Mesenchymal stem cell (in vitro differentiated cells and primary cell): ENCODE measurements around the gene PKP4.
A peak's percentile ranks its signal among the peaks of the same experiment; 100 is the strongest.

Source experiments
- DNase-seq: peaks from one replicate; pipeline ENCODE4 v3.0.0-alpha.2; 2013
- H2AFZ ChIP-seq: one replicate; pipeline ENCODE4 v1.6.1; 2013; ENCODE audit warnings: low read depth, mild to moderate bottlenecking, control low read depth, inconsistent platforms, low read length, moderate library complexity
- H2AK5ac ChIP-seq: 2 replicates; pipeline ENCODE4 v1.6.1; 2013; ENCODE audit warnings: low read length, moderate library complexity, mild to moderate bottlenecking, inconsistent platforms; ENCODE audit not compliant: severe bottlenecking
- H2BK120ac ChIP-seq: one replicate; pipeline ENCODE4 v1.6.1; 2013; ENCODE audit warnings: low read depth, mild to moderate bottlenecking, inconsistent platforms, low read length, moderate library complexity
- H2BK12ac ChIP-seq, 2 experiments: one replicate each; pipeline ENCODE4 v1.6.1; 2013; ENCODE audit warnings: inconsistent platforms in 2 of 2, low read length in 2 of 2, mild to moderate bottlenecking in 2 of 2, moderate library complexity in 2 of 2, control low read depth in 1 of 2
- H2BK15ac ChIP-seq: one replicate; pipeline ENCODE4 v1.6.1; 2013; ENCODE audit warnings: mild to moderate bottlenecking, low read depth, inconsistent platforms; ENCODE audit not compliant: poor library complexity, severe bottlenecking
- H2BK5ac ChIP-seq: 2 replicates; pipeline ENCODE4 v1.6.1; 2013; ENCODE audit warnings: low read depth, mild to moderate bottlenecking, low read length, control low read depth, inconsistent platforms; ENCODE audit not compliant: poor library complexity, severe bottlenecking
- H3K14ac ChIP-seq, 2 experiments: one replicate each; pipeline ENCODE4 v1.6.1; 2013; ENCODE audit warnings: inconsistent platforms in 2 of 2, low read length in 2 of 2, control low read depth in 1 of 2, mild to moderate bottlenecking in 1 of 2, moderate library complexity in 1 of 2
- H3K18ac ChIP-seq, 2 experiments: one replicate each; pipeline ENCODE4 v1.6.1; 2013; ENCODE audit warnings: inconsistent platforms in 2 of 2, low read length in 2 of 2, control low read depth in 1 of 2, low read depth in 1 of 2, mild to moderate bottlenecking in 1 of 2
- H3K23ac ChIP-seq, 2 experiments: one replicate each; pipeline ENCODE4 v1.6.1; 2013; ENCODE audit warnings: inconsistent platforms in 2 of 2, low read length in 2 of 2, mild to moderate bottlenecking in 2 of 2, moderate library complexity in 2 of 2, control low read depth in 1 of 2
- H3K27ac ChIP-seq: 2 replicates; pipeline ENCODE4 v1.5.1; 2013; ENCODE audit warnings: mild to moderate bottlenecking, moderate library complexity, low read length, control low read depth, inconsistent platforms; ENCODE audit not compliant: poor library complexity, severe bottlenecking
- H3K27me3 ChIP-seq, 2 experiments: 2 replicates each; pipeline versions ENCODE4 v1.6.1 to v1.7.0; 2013; ENCODE audit warnings: low read length in 2 of 2, mild to moderate bottlenecking in 2 of 2, moderate library complexity in 2 of 2, control low read depth in 1 of 2, inconsistent platforms in 1 of 2; ENCODE audit not compliant: control insufficient read depth in 1 of 2, insufficient read depth in 1 of 2
- H3K36me3 ChIP-seq, 2 experiments: 2 replicates each; pipeline versions ENCODE4 v1.6.1 to v1.7.0; 2013; ENCODE audit warnings: low read length in 2 of 2, control low read depth in 1 of 2, inconsistent platforms in 1 of 2, low read depth in 1 of 2, mild to moderate bottlenecking in 1 of 2; ENCODE audit not compliant: insufficient read depth in 2 of 2, control insufficient read depth in 1 of 2
- H3K4ac ChIP-seq, 2 experiments: one replicate each; pipeline ENCODE4 v1.6.1; 2013; ENCODE audit warnings: inconsistent platforms in 2 of 2, low read length in 2 of 2, mild to moderate bottlenecking in 2 of 2, moderate library complexity in 2 of 2, control low read depth in 1 of 2, low read depth in 1 of 2
- H3K4me1 ChIP-seq: 2 replicates; pipeline ENCODE4 v1.6.1; 2013; ENCODE audit warnings: low read depth, low read length, control low read depth; ENCODE audit not compliant: control insufficient read depth, insufficient read depth
- H3K4me2 ChIP-seq: 2 replicates; pipeline ENCODE4 v1.6.1; 2013; ENCODE audit warnings: low read length, mild to moderate bottlenecking, inconsistent platforms; ENCODE audit not compliant: poor library complexity, severe bottlenecking
- H3K4me3 ChIP-seq, 2 experiments: 2 replicates each; pipeline versions ENCODE4 v1.5.1 to v1.7.0; 2013; ENCODE audit warnings: low read length in 2 of 2, mild to moderate bottlenecking in 2 of 2, control low read depth in 1 of 2, low read depth in 1 of 2; ENCODE audit not compliant: insufficient read depth in 1 of 2
- H3K79me1 ChIP-seq: replicated peaks from 2 replicates; pipeline ENCODE4 v1.6.1; 2013; ENCODE audit warnings: mild to moderate bottlenecking, control low read depth, low read length, inconsistent platforms; ENCODE audit not compliant: poor library complexity, severe bottlenecking
- H3K9ac ChIP-seq: 2 replicates; pipeline ENCODE4 v1.7.0; 2013; ENCODE audit warnings: mild to moderate bottlenecking, low read length, moderate library complexity
- H3K9me3 ChIP-seq: 2 replicates; pipeline ENCODE4 v1.7.0; 2013; ENCODE audit warnings: mild to moderate bottlenecking, low read length; ENCODE audit not compliant: control insufficient read depth
- H4K8ac ChIP-seq: one replicate; pipeline ENCODE4 v1.6.1; 2013; ENCODE audit warnings: inconsistent platforms, mild to moderate bottlenecking, low read length, moderate library complexity
- H4K91ac ChIP-seq: one replicate; pipeline ENCODE4 v1.6.1; 2013; ENCODE audit warnings: mild to moderate bottlenecking, low read length, inconsistent platforms
- WGBS: methylation state at CpG from one replicate; pipeline ENCODE4 v1.1.7; 2013; ENCODE audit warnings: mixed read lengths; 5-methylcytosine and 5-hydroxymethylcytosine counted together

Gene PKP4

DNA sequence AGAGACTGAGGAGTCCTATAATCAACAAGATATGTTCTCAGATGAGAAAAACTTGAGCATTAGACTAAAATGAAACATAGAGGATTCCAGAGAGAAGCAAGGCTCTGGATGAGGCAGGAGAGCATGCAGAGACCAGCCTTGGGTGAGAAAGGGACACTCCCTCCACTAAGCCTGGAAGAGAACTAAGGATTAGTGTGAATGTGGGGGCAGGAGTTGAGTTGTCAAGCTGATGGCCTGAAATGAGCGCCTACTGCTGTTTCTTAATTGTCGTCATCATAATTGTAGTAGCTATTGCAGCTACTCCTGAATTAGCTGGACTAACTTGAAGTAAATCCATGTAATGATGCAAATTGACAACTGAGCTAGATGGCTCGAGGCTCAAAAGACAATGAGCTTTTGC is 114.1 kb downstream of the PKP4 start:
- no peak overlapping the region for H2AK5ac ChIP-seq
- H3K18ac ChIP-seq: no peak overlapping the region
- no peak overlapping the region for H3K14ac ChIP-seq
- H3K9me3 ChIP-seq: no peaks in the 10 kb centered on the region
- DNase-seq: no peak
- peaks cover 20% of the 10 kb centered on the region for H3K79me1 ChIP-seq
- no peak overlapping the region for H2BK120ac ChIP-seq
- no peak overlapping the region for H2AFZ ChIP-seq
- H3K4me3 ChIP-seq: no peak overlapping the region
- H2BK5ac ChIP-seq: no peak overlapping the region
- no peak overlapping the region for H4K91ac ChIP-seq
- no peaks in the 10 kb centered on the region for H3K36me3 ChIP-seq
- H2BK15ac ChIP-seq: no peak overlapping the region
- H3K4me2 ChIP-seq: no peak overlapping the region
- no peak overlapping the region for H4K8ac ChIP-seq
- H3K27me3 ChIP-seq: no peaks in the 10 kb centered on the region
- H2BK12ac ChIP-seq: no peak overlapping the region
- H3K9ac ChIP-seq: no peak overlapping the region
- H3K23ac ChIP-seq: no peak overlapping the region
- no peak overlapping the region for H3K27ac ChIP-seq
- no peaks in the 10 kb centered on the region for H3K4me1 ChIP-seq
- 100% methylated on average over 3 of the region's 3 CpGs for WGBS
- H3K4ac ChIP-seq: no peak overlapping the region

- H4K91ac ChIP-seq: no peak overlapping the region
- WGBS: 96% methylated on average over 1 of the region's 1 CpG
- no peak overlapping the region for H3K14ac ChIP-seq
- no peak overlapping the region for H3K27ac ChIP-seq
- H2BK15ac ChIP-seq: no peak overlapping the region
- no peak overlapping the region for H2BK120ac ChIP-seq
- H3K4me2 ChIP-seq: no peak overlapping the region
- H3K4me3 ChIP-seq: no peak overlapping the region
- H2AFZ ChIP-seq: no peak overlapping the region
- H3K27me3 ChIP-seq: no peaks in the 10 kb centered on the region
- no peak overlapping the region for H2BK5ac ChIP-seq
- peaks cover 0 to 4% of the 10 kb centered on the region in 2 experiments for H3K36me3 ChIP-seq
- H3K9me3 ChIP-seq: no peaks in the 10 kb centered on the region
- no peak overlapping the region for H2AK5ac ChIP-seq
- H3K23ac ChIP-seq: no peak overlapping the region
- no peak overlapping the region for H3K18ac ChIP-seq
- peaks cover 10% of the 10 kb centered on the region for H3K79me1 ChIP-seq
- H3K4me1 ChIP-seq: no peaks in the 10 kb centered on the region
- H2BK12ac ChIP-seq: no peak overlapping the region
- no peak overlapping the region for H3K4ac ChIP-seq
- no peak overlapping the region for H4K8ac ChIP-seq
- no peak overlapping the region for H3K9ac ChIP-seq
- DNase-seq: no peak
Observed at GRCh38 chr2:158573739-158574138, 117.0 kb downstream of the PKP4 start.

GRCh38 chr2:158575051-158575635 is 118.4 kb downstream of the PKP4 start:
- no peak overlapping the region for H4K91ac ChIP-seq
- H3K4me1 ChIP-seq: no peaks in the 10 kb centered on the region
- no peak overlapping the region for H3K4ac ChIP-seq
- no peaks in the 10 kb centered on the region for H3K27me3 ChIP-seq
- H3K23ac ChIP-seq: no peak overlapping the region
- no peak overlapping the region for H3K27ac ChIP-seq
- 71% methylated on average over 1 of the region's 2 CpGs for WGBS
- peaks cover 9% of the 10 kb centered on the region for H3K79me1 ChIP-seq
- H3K9ac ChIP-seq: no peak overlapping the region
- H3K18ac ChIP-seq: no peak overlapping the region
- H3K4me3 ChIP-seq: no peak overlapping the region
- H4K8ac ChIP-seq: no peak overlapping the region
- H2BK12ac ChIP-seq: no peak overlapping the region
- DNase-seq: peak; percentile 9
- H3K14ac ChIP-seq: no peak overlapping the region
- no peaks in the 10 kb centered on the region for H3K9me3 ChIP-seq
- H2BK5ac ChIP-seq: no peak overlapping the region
- no peak overlapping the region for H2BK15ac ChIP-seq
- peaks cover under 1 to 4% of the 10 kb centered on the region in 2 experiments for H3K36me3 ChIP-seq
- H2AFZ ChIP-seq: no peak overlapping the region
- H3K4me2 ChIP-seq: no peak overlapping the region
- H2BK120ac ChIP-seq: no peak overlapping the region
- H2AK5ac ChIP-seq: no peak overlapping the region

- no peak overlapping the region for H3K23ac ChIP-seq
- no peak overlapping the region for H3K14ac ChIP-seq
- H2BK120ac ChIP-seq: no peak overlapping the region
- no peak overlapping the region for H2BK12ac ChIP-seq
- no peaks in the 10 kb centered on the region for H3K9me3 ChIP-seq
- DNase-seq: no peak
- H3K27me3 ChIP-seq: no peaks in the 10 kb centered on the region
- no peak overlapping the region for H3K9ac ChIP-seq
- H3K18ac ChIP-seq: no peak overlapping the region
- H2BK15ac ChIP-seq: no peak overlapping the region
- H3K36me3 ChIP-seq: peaks cover 2 to 6% of the 10 kb centered on the region in 2 experiments
- peaks cover 10% of the 10 kb centered on the region for H3K79me1 ChIP-seq
- no peak overlapping the region for H2AK5ac ChIP-seq
- H2AFZ ChIP-seq: no peak overlapping the region
- H3K4ac ChIP-seq: no peak overlapping the region
- H3K4me3 ChIP-seq: no peak overlapping the region
- no peaks in the 10 kb centered on the region for H3K4me1 ChIP-seq
- no peak overlapping the region for H4K91ac ChIP-seq
- H2BK5ac ChIP-seq: no peak overlapping the region
- 97% methylated on average over 4 of the region's 5 CpGs for WGBS
- H3K4me2 ChIP-seq: no peak overlapping the region
- no peak overlapping the region for H3K27ac ChIP-seq
- no peak overlapping the region for H4K8ac ChIP-seq
Observed at GRCh38 chr2:158577141-158577540, 120.4 kb downstream of the PKP4 start.
